GM12878 (cell line): ENCODE measurements around the gene R3HDM1. TPM values are rescaled to one million over a fixed set of nuclear protein-coding genes. Genes with fewer than 3 reads are reported as not detected.

Experiments used
- ATAC-seq: fragments of 200-7000 bp; cut with Tn5 transposase; 3 replicates; pipeline ENCODE4 v1.9.1; 2020; ENCODE audit warnings: mild to moderate bottlenecking, moderate library complexity
- BruUV-seq: library from RNA; stranded (reverse); fragments of 400-500 nt; replicated peaks from 2 replicates; lab custom pipeline; 2021; lab: Mats Ljungman, UMichigan
- CTCF ChIA-PET: fragments of 300-600 bp; sonication (Branson Sonifier 250); formaldehyde crosslinking; extraction: SDS; loops from one replicate; lab custom pipeline; 2021; ENCODE audit warnings: inconsistent platforms; lab: Yijun Ruan, JAX
- POLR2A ChIA-PET: fragments of 350-600 bp; formaldehyde crosslinking; extraction: SDS; loops from one replicate; lab custom pipeline; 2021; ENCODE audit warnings: inconsistent platforms; lab: Charles Lee
- RAD21 ChIA-PET: fragments of 300-600 bp; sonication (Branson Sonifier 250); formaldehyde crosslinking; loops from one replicate; lab custom pipeline; 2023; ENCODE audit warnings: antibody characterized with exemption; ENCODE audit not compliant: unreplicated experiment; lab: Charles Lee
- SMC1A ChIA-PET: fragments of 300-600 bp; sonication (Branson Sonifier 250); formaldehyde crosslinking; loops from one replicate; lab custom pipeline; 2023; ENCODE audit not compliant: unreplicated experiment, uncharacterized antibody; lab: Charles Lee
- DNase-seq: peaks from one replicate; pipeline ENCODE4 v3.0.0-alpha.2; 2011; ENCODE audit warnings: low read depth, low spot score
- FAIRE-seq: peaks from 3 replicates; lab custom pipeline; 2011; peaks lifted over from hg19 to GRCh38; lab: Jason Lieb, UNC
- H2AFZ ChIP-seq: 2 replicates; pipeline ENCODE4 v1.6.0; 2011; ENCODE audit warnings: low read depth, low read length, control low read depth; ENCODE audit not compliant: control insufficient read depth
- H3K27ac ChIP-seq: 2 replicates; pipeline ENCODE4 v1.5.1; 2011; ENCODE audit warnings: control low read depth; ENCODE audit not compliant: control insufficient read depth, insufficient read depth
- H3K27me3 ChIP-seq, 2 experiments: replicated peaks in 1 of 2; 2 replicates each; pipeline versions ENCODE4 v1.6.0 to v1.6.1; 2011; ENCODE audit warnings: low read length in 1 of 2; ENCODE audit not compliant: control insufficient read depth in 2 of 2, insufficient read depth in 2 of 2
- H3K36me3 ChIP-seq, 2 experiments: 2 replicates each; pipeline ENCODE4 v1.5.1; 2011; ENCODE audit warnings: low read length in 1 of 2; ENCODE audit not compliant: control insufficient read depth in 2 of 2, insufficient read depth in 2 of 2
- H3K4me1 ChIP-seq: 2 replicates; pipeline ENCODE4 v1.6.1; 2011; ENCODE audit warnings: mild to moderate bottlenecking, low read length, moderate library complexity, mixed read lengths; ENCODE audit not compliant: control insufficient read depth, insufficient read depth
- H3K4me2 ChIP-seq: 2 replicates; pipeline ENCODE4 v1.6.0; 2011; ENCODE audit warnings: control low read depth; ENCODE audit not compliant: control insufficient read depth, insufficient read depth
- H3K4me3 ChIP-seq: fragments of 200-600 bp; sonication (generic); 2 replicates; pipeline ENCODE4 v1.5.1; 2016
- H3K79me2 ChIP-seq: 2 replicates; pipeline ENCODE4 v1.6.0; 2011; ENCODE audit warnings: low read length; ENCODE audit not compliant: control insufficient read depth, insufficient read depth
- H3K9ac ChIP-seq: 2 replicates; pipeline ENCODE4 v1.8.0; 2011; ENCODE audit warnings: low read length, control low read depth, mixed read lengths; ENCODE audit not compliant: control insufficient read depth, insufficient read depth
- H3K9me3 ChIP-seq: replicated peaks from 3 replicates; pipeline ENCODE4 v1.5.1; 2011; ENCODE audit warnings: mild to moderate bottlenecking, low read length; ENCODE audit not compliant: control insufficient read depth, insufficient read depth
- H4K20me1 ChIP-seq: 2 replicates; pipeline ENCODE4 v1.6.0; 2011; ENCODE audit not compliant: control insufficient read depth, insufficient read depth
- BCL3 ChIP-seq: IDR thresholded peaks from 2 replicates; pipeline ENCODE4 v1.6.1; 2011; ENCODE audit warnings: borderline replicate concordance, low read depth, mild to moderate bottlenecking, moderate library complexity, low read length; ENCODE audit not compliant: insufficient read depth, poor library complexity, severe bottlenecking
- IRF4 ChIP-seq: IDR thresholded peaks from 2 replicates; pipeline ENCODE4 v1.6.1; 2011; ENCODE audit warnings: low read depth, low read length
- LARP7 ChIP-seq: fragments of 450-650 bp; IDR thresholded peaks from 2 replicates; pipeline ENCODE4 v1.6.1; 2017; ENCODE audit warnings: mild to moderate bottlenecking
- MEF2B ChIP-seq: fragments of 450-650 bp; IDR thresholded peaks from 2 replicates; pipeline ENCODE4 v1.6.1; 2018; ENCODE audit warnings: mild to moderate bottlenecking, moderate library complexity; ENCODE audit not compliant: partially characterized antibody, poor library complexity, severe bottlenecking
- NR2F1 ChIP-seq: fragments of 450-650 bp; conservative IDR thresholded peaks from 2 replicates; pipeline ENCODE4 v1.6.1; 2017; ENCODE audit warnings: mild to moderate bottlenecking
- SMC3 ChIP-seq: IDR thresholded peaks from 2 replicates; pipeline ENCODE4 v1.6.1; 2011; ENCODE audit warnings: low read length, improper control_type of control experiment, borderline replicate concordance
- SPI1 ChIP-seq: IDR thresholded peaks from 2 replicates; pipeline ENCODE4 v1.6.1; 2011; ENCODE audit warnings: low read depth, mild to moderate bottlenecking, low read length, moderate library complexity, borderline replicate concordance; ENCODE audit not compliant: insufficient read depth
- SREBF1 ChIP-seq: IDR thresholded peaks from 2 replicates; pipeline ENCODE4 v1.6.1; 2012; ENCODE audit warnings: mild to moderate bottlenecking, low read length
- TCF7 ChIP-seq: IDR thresholded peaks from 2 replicates; pipeline ENCODE4 v1.6.1; 2014; ENCODE audit warnings: antibody characterized with exemption, borderline replicate concordance
- ZBTB40 ChIP-seq: fragments of 450-650 bp; IDR thresholded peaks from 2 replicates; pipeline ENCODE4 v1.6.1; 2016; ENCODE audit warnings: mild to moderate bottlenecking, moderate library complexity, borderline replicate concordance
- WGBS: methylation state at CpG from one replicate; pipeline ENCODE4 v1.1.6; 2016; ENCODE audit warnings: low lambda C conversion rate; ENCODE audit not compliant: insufficient replicate concordance, insufficient coverage; ENCODE audit errors: missing lambda C conversion rate; 5-methylcytosine and 5-hydroxymethylcytosine counted together
- in situ Hi-C: fragments of 300-500 bp; cut with MboI; formaldehyde crosslinking; loops from 9 replicates; pipeline ENCODE4 v1.14.3; 2018; ENCODE audit warnings: mixed read lengths
- intact Hi-C: fragments of 100-400 bp; cut with micrococcal nuclease; formaldehyde crosslinking; loops from one replicate; pipeline ENCODE4 v1.14.2; 2022; ENCODE audit not compliant: unreplicated experiment
- polyA plus RNA-seq, 11 experiments: library from polyadenylated mRNA; depleted of rRNA in 4 of 11; unstranded in 6 of 11; stranded (reverse) in 5 of 11; fragments of >200 nt; fragmentation: Nextera tagmentation in 4 of 11; fragmentation: Illumina TruSeq in 1 of 11; extraction: Ambion mirVana in 4 of 11; extraction: Trizol in 1 of 11; gene quantifications; 1 replicate in 1 of 11; 2 replicates in 10 of 11; pipeline versions ENCODE4 v1.2.1 to v1.2.3, GENCODE V29; 2011 to 2016; ENCODE audit warnings: inconsistent platforms in 2 of 11, missing spikeins in 2 of 11, low read depth in 1 of 11
- total RNA-seq, 4 experiments: library from RNA; depleted of rRNA in 3 of 4; stranded (reverse); fragments of >200 nt in 3 of 4; fragmentation: Illumina TruSeq in 1 of 4; extraction: Trizol in 1 of 4; gene quantifications; 2 replicates each; pipeline versions ENCODE4 v1.2.1 to v1.2.3, GENCODE V29; 2013 to 2021
- TF ChIP-seq, protein P1 (sequence below): IDR thresholded peaks from 2 replicates; pipeline ENCODE4 v1.6.1; 2011; ENCODE audit warnings: mild to moderate bottlenecking, low read depth, low read length, moderate library complexity; ENCODE audit not compliant: insufficient replicate concordance
- TF ChIP-seq, protein P2 (sequence below): IDR thresholded peaks from 2 replicates; pipeline ENCODE4 v1.6.1; 2012; ENCODE audit warnings: low read length, inconsistent platforms

The R3HDM1 gene
- total and polyA plus RNA-seq, 10 of the 15 experiments (the other 5 are each of a cell fraction or from before 2014, with no cell fraction given), result 16.8 to 89.6 (median 47.7) TPM

DNA sequence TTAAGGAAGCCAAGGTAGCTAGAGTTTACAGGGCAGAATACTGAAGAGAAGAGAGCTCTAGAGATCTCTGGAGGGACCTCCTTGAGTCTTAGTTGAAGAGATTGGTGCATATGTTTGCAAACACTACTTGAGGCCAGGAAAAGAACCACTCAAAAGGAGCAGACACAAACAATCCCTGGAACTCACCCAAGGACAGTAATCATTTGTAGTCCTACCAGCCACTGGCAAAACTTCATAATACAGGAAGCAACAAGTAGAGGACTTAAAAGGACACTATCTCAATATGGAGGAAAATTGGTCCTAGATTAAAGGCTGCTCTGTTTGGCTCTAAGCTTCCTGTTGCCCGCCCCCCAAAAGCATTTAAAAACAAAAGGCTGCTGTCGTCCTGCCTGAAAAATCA lies 163.4 kb downstream of the R3HDM1 start:
- H2AFZ ChIP-seq, result no peak overlapping the region
- no peak for TF ChIP-seq SMC3
- TF ChIP-seq, protein P1, sequence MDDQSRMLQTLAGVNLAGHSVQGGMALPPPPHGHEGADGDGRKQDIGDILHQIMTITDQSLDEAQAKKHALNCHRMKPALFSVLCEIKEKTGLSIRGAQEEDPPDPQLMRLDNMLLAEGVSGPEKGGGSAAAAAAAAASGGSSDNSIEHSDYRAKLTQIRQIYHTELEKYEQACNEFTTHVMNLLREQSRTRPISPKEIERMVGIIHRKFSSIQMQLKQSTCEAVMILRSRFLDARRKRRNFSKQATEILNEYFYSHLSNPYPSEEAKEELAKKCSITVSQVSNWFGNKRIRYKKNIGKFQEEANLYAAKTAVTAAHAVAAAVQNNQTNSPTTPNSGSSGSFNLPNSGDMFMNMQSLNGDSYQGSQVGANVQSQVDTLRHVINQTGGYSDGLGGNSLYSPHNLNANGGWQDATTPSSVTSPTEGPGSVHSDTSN, result no peak
- no peak for TF ChIP-seq IRF4
- TF ChIP-seq SPI1, result no peak
- no peak for TF ChIP-seq LARP7
- no peak for TF ChIP-seq SREBF1
- no peak for TF ChIP-seq TCF7
- no peak for TF ChIP-seq MEF2B
- TF ChIP-seq ZBTB40, result no peak
- TF ChIP-seq BCL3, result no peak
- TF ChIP-seq NR2F1, result no peak
- TF ChIP-seq, protein P2, sequence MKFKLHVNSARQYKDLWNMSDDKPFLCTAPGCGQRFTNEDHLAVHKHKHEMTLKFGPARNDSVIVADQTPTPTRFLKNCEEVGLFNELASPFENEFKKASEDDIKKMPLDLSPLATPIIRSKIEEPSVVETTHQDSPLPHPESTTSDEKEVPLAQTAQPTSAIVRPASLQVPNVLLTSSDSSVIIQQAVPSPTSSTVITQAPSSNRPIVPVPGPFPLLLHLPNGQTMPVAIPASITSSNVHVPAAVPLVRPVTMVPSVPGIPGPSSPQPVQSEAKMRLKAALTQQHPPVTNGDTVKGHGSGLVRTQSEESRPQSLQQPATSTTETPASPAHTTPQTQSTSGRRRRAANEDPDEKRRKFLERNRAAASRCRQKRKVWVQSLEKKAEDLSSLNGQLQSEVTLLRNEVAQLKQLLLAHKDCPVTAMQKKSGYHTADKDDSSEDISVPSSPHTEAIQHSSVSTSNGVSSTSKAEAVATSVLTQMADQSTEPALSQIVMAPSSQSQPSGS, result no peak
- TF ChIP-seq, all 136 proteins: peak for 0
- H3K4me2 ChIP-seq, result no peak overlapping the region
- H3K27ac ChIP-seq, result no peak overlapping the region
- no peaks in the 10 kb centered on the region for H4K20me1 ChIP-seq
- CTCF ChIA-PET, result interaction anchor here (1.2 to 1.6 kb wide), 3 partner anchors 9 to 15 kb away, joined by 3 to 6 read pairs (median 4); no protein-coding TSS in a partner anchor
- H3K4me3 ChIP-seq, result no peak overlapping the region
- 100% methylated on average over 2 of the region's 2 CpGs for WGBS
- SMC1A ChIA-PET, result interaction anchor here (1.1 to 1.4 kb wide), 3 partner anchors 9 to 691 kb away, joined by 3 to 4 read pairs (median 4); no protein-coding TSS in a partner anchor
- ATAC-seq, result no peak
- RAD21 ChIA-PET, result no interaction called here
- no peak for DNase-seq
- no TSS peak for BruUV-seq
- no peaks in the 10 kb centered on the region for H3K27me3 ChIP-seq
- no peak overlapping the region for H3K9ac ChIP-seq
- H3K4me1 ChIP-seq, result no peaks in the 10 kb centered on the region
- H3K36me3 ChIP-seq, result no peaks in the 10 kb centered on the region
- intact Hi-C loops, result no loop called here
- in situ Hi-C loops, result no loop called here
- FAIRE-seq, result no peak
- H3K9me3 ChIP-seq, result no peaks in the 10 kb centered on the region
- POLR2A ChIA-PET, result no interaction called here
- H3K79me2 ChIP-seq, result no peaks in the 10 kb centered on the region
